ENCODE data around the gene FPR3.
"Not testable (repeated sequence)": the region's sequence is repeated elsewhere in the genome, so short reads cannot be mapped to it uniquely, and the experiment has no call there.

FPR3 gene, protein sequence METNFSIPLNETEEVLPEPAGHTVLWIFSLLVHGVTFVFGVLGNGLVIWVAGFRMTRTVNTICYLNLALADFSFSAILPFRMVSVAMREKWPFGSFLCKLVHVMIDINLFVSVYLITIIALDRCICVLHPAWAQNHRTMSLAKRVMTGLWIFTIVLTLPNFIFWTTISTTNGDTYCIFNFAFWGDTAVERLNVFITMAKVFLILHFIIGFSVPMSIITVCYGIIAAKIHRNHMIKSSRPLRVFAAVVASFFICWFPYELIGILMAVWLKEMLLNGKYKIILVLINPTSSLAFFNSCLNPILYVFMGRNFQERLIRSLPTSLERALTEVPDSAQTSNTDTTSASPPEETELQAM

DNA sequence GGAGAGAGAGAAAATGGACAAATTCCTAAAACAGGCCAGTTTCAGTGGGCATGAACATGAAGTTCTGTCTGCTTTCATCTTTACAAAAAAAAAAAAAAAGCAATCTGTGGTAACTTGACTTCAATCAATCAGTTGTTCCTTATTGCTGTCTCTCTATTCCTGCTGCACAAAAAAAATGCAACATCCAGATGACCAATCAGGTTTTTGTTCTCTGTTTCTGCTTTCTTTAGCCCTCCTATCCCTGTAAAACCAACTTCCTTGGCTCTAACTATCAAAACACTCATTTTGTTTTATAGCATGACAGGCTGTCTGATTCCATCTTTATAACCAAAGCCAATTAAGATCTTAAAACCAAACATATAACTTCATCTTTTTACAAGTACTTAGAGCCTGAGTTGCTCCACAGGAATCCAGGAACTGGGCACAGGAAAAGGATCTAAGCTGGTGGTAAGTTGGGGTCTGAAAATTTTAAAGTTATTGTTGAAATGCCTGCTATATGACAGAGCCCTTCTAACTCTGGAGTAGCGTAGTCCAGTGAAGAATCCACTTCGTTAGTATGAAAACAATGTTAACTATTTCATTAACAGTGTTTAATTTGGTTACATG lies at the start of gene FPR3:
Gene FPR3, plus strand, starts transcription at position 273 of the 606 bp plus-strand sequence. CDS start 28,592 bp downstream, outside the sequence.
- no peak for DNase-seq (ENCODE audit: low spot score)

DNA sequence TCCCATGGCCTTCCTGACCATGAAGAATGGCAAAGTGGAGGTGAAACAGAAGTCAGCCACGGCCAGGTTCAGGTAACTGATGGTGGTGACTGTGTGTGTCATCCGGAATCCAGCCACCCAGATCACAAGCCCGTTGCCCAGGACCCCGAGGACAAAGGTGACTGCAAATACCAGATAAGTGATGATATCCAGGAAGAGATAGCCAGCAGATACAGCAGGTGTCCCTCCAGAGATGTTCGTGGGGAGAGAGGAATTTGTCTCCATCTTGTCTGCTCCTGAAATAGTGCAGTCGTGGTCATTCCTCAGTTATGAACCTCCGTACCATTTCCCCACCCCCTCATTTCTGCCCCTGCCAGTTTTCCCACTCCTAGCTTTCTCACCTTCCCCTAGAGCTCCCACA lies 48.2 kb upstream of the FPR3 start:
- no peak for DNase-seq (ENCODE audit: low spot score)

DNA sequence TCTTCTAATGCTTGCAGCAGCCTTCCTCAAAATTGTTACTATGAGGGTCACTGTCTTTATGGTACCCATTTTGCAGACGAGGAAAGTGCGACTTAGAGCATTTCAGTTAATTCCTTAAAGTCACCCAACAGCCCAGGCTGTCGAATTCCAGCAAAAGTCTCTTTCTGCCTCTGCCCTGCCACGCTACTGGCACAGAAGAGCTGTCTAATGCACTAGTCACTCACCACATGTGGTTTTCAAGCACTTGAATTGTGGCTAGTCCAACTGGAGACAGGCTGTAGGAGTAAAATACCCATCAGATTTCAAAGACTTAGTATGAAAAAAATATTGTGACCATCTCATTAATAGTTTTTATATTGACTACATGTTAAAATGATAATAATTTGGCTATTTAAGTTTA lies 45.0 kb upstream of the FPR3 start:
- no peak for DNase-seq (ENCODE audit: low spot score)

DNA sequence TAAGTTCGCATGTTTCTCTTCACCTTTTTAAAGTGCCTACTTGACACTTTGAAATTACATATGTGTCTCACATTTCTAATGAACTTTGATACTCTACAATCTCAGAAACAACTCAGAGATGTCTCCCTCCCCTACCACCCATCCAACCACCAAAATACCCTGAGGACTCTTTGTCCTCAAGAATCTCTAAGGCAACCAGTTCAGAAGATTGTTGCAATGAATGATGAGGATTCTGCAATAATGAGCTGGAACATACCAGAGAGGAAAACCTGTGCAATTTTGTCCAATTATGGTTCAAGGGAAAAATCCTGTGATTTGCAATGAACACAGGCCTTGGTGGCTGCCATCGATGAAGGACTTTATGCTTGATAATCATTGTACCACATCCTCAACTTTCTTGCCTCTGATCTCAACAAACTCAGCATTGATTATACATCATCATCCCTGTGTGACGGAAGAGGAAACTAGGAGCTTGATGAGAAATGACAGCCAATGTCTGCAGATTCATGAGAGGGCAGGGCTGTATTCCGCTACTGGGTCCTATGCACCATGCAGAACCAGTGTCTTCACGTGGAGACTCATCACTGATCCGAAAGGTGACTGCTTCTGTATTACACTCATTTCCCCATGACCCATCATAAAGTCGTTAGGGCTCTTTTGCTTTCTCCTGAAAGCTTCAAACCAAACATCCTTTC lies 44.4 kb upstream of the FPR3 start:
- DNase-seq (ENCODE audit: low spot score): no peak

DNA sequence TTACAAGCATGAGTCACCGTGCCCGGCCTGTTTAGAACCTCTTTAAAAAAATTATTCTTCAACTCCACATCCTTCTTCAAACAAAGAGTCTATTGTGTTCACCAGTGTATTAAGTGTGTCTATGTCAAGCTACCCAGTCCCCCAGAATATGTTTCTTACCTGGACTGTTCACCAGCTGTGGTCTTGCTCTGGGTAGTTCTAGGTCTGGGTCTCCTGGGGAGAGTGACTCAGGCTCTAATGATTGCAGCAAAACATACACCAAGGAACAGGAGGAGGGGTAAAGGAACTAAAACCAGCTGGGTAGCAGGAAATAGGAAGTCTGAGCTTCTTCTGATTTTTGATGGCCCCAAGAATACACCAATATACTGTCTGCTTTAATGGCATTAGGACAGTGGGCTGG lies 43.3 kb upstream of the FPR3 start, which contains the start of gene FPR1:
Gene FPR1, minus strand, starts transcription at position 224 of the 400 bp plus-strand sequence. CDS start 4,884 bp downstream, outside the sequence.
- no peak for DNase-seq (ENCODE audit: low spot score)

DNA sequence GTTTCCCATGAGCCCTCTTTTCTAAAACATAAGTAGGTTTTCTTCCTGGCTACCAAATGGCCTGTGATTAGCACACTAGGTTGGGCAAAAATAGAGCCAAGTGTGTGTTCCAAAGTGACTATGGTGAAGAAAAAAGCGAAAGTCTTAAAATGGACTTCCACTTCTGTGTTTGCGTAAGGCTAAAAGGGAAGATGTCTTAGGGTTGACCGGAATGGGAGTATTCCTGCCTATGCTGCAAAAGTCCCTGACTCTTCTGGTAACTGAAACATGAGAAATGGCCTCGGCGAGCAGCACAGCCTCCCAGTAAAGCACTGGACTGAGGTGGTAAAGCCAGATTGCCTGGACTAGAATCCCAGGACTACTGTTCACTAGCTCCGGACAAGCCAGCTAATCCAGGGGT lies 40.8 kb upstream of the FPR3 start:
- no peak for DNase-seq (ENCODE audit: low spot score)

DNA sequence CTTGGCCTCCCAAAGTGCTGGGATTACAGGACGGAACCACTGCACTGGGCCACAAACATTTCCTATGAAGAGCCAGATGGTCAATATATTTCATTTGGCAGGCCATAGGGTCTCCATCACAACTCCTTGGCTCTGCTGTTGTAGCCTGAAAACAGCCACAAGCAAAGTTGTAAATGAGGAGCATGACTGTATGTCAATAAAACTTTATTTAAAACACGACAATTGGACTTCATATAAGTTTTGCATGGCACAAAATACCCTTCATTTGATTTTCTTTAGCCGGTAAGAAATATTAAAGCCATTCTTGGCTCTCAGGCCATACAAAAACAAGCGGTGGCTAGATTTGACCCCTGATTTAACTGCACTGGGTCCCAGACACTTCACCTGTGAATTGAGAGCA lies 40.2 kb upstream of the FPR3 start:
- no peak for DNase-seq (ENCODE audit: low spot score)

DNA sequence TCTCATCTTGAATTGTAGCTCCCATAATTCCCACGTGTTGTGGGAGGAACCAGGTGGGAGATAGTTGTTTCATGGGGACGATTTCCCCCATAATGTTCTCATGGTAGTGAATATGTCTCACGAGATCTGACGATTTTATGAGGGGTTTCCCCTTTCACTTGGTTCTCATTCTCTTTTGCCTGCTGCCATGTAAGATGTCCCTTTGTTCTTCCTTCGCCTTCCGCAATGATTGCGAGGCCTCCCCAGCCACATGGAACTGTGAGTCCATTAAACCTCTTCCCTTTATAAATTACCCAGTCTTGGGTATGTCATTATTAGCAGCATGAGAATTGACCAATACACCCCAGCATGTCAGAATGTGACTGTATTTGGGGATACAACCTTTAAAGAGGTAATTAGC lies 39.4 kb upstream of the FPR3 start:
- DNase-seq (ENCODE audit: low spot score): no peak

DNA sequence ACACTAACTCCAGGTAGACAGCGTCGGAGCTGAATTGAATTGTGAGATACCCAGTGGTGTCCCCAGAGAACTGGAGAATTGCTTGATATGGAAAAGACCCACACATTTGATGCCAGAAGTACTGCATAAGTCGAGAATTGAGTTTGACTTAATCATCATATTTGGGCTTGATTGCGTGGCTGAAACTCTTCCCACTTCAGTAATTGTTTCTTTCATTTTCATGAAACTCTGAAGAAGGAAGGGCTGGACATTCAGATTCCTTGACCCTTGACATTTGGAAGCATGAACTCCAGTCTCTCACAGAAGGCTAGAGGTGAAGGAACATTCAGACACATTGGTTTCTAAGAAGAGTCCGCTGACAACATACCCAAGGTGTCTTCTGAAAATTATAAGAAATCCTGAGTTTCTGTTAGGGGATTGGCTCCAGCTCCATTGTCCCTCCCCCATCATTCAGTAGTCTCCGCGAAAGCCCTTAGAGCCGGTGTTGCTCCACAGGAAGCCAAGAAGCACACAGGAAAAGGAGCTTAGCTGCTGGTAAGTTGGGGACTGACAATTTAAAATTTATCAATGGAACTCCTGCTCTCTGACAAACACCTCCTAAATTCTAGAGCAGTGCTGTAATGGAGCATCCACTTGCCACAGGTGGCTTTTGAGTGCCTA lies 34.1 kb upstream of the FPR3 start, which contains the start of gene FPR2:
Gene FPR2, plus strand, starts transcription at position 484 of the 660 bp plus-strand sequence. CDS start 7,479 bp downstream, outside the sequence.
- no peak for DNase-seq (ENCODE audit: low spot score)

DNA sequence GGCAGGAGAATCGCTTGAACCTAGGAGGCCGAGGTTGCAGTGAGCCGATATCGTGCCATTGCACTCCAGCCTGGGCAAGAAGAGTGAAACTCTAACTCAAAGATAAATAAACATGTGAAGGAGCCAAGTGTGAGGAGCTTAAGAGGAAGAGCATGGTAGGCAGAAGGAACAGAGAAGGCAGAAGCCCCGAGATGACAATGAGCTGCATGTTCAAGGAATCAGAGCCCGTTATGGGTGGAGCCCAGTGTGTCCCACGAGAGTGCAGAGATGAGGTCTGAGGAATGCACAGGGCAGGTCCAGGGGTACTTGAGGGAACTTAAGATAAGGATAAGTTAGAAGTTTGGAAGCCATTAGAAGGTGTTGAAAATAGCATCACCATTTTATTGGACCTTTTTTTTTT lies 33.3 kb upstream of the FPR3 start:
- no peak for DNase-seq (ENCODE audit: low spot score)

DNA sequence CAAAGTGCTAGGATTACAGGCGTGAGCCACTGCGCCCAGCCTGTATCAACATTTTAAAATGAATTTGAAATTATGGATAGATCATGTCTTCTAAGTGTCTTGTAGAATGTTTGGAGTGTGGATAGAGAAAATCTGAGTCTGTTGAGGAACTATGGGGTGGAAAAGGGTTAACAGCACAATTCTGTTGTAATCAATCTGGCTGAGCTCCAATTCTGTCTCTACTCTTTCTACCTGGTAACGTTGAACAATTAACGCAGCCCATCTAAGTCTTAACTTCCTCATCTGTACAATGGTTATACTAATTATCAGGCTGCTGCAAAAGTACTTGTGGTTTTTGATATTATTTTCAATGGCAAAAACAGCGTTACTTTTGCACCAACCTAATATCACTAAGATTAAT lies 29.9 kb upstream of the FPR3 start:
- DNase-seq (ENCODE audit: low spot score): no peak

DNA sequence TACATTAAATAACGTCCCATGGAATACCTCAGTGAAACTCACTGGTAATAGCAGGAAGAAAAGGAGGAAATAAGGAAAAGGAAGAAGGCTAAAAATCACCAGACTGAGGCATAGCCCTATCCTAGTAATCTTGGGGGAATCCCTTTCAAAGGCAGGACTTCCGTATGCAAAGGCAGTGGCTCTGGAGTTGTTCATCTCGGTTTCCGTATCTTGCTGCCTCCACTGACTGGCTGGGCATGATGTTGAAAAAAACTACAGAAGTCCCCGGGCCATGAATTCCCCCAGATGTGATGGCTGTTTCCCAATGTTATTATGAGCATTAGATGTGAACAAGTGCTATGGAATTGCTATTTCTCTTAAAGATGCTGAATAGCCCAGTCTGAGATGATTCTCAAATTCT lies 28.5 kb upstream of the FPR3 start:
- DNase-seq (ENCODE audit: low spot score): no peak

DNA sequence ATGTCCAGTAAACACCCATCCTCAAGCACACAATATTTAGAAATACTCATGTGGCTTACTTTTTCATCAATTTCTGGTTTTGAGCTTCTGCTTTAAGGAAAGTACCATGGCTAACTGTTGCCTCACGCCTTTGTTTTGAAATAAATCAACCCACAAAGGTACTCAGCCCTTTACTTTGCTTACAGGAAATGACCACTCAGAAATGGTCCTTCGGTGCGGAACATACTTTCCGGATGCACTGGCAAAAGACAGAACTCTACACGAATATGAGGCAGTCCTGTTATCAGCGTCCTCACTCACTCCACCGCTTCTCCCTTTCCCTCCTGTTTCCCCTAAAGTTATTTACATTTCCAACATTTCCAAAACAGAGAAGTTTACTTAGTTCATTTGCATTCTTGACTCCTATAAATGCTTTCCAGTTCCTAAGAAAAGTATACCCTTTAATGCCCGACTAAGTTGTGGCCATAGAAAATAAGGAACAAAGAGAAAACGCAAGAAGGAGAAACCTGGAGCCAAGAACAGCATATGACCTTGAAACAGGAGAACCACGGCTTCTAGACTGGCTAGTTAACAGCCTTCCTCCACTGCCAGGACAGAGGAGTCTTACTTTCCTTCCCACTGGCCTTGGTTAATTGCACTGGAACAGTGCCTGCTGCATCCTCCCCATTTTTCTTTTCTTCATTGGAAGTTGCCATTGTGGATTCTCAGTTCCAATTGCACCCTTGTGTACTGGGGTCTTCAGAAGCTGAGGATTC lies 23.4 kb upstream of the FPR3 start:
- DNase-seq (ENCODE audit: low spot score): no peak

DNA sequence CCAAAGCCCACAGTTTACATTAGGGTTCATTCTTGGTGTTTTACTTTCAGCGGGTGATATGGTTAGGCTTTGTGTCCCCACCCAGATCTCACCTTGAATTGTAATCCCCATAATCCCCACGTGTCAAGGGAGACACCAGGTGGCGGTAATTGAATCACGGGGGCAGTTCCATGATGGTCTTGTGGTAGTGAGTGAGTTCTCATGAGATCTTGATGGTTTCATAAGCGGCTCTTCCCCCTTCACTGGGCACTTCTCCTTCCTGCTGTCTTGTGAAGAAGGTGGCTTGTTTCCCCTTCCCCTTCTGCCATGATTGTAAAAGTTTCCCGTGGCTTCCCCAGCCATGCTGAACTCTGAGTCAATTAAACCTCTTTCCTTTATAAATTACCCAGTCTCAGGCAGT lies 22.0 kb upstream of the FPR3 start:
- DNase-seq (ENCODE audit: low spot score): no peak

DNA sequence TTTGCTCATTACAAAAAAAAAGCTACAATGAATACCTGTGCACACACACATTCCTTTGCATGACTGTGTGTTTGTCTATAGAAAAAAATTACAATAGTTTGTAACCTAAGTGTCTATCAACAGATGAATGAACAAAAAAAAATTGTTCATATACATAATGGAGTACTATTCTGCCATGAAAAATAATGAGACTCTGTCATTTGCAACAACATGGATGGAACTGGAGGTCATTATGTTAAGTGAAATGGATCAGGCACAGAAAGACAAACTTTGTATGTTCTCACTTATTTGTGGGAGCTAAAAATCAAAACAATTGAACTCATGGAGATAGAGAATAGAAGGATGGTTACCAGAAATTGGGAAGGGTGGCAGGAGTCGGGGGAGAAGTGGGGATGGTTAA lies 18.4 kb upstream of the FPR3 start:
- DNase-seq (ENCODE audit: low spot score): not testable (repeated sequence)

DNA sequence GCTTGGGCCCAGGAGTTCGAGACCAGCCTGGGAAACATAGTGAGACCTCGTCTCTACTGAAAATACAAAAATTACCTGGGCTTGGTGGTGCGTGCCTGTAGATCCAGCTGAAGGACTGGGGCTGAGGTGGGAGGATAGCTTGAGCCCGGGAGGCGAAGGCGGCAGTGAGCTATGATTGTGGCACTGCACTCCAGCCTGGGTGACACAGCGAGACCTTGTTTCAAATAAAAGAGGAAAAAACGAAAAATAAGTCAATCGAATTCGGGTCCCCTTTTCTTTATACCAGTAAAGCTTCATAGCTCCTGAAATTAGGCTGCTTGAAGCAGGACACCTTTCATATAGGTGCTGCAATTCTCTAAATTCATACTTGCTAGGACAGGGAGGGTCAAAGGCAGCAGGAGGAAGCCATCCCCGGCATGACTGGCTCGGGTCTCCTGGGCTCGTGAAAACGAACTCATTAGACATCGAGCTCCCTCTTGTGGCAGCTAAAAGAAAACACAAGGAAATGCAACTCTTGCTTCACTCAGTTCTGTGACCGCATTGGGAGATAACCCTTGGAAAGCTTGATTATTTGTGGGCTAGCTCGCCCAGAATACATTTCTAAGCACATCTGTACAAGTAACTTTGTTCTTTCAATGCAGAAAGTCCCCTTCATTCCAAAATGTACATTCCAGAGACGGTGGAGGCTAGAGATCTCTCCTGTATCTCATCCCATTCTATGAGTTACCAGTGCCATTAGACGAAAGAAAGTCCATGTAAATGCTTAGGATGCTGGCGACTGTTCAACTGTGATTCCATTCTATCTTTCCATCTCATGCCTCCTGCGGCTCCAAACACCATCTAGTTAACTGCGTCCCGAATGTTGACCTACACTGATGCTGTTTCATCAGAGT lies 17.1 kb upstream of the FPR3 start:
- peak; percentile 46 for DNase-seq (ENCODE audit: low spot score)

DNA sequence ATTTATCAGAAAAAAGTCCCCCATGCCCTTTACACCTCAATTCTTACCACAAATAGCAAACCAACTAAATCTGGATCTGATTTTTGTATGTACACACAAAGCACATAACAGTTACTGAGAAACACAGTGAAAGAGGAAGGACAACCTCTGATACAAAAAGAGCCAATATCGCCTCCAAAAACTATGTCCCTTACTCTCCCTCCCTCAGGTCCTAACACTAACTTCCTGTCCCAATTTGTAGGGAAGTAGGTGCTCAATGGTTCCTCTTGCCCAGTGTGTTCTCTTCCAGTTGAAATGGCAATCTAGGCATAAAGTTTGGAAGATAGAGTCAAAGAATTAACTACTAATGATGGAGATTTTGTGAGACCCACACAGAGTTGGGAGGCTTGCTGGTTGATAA lies 15.8 kb upstream of the FPR3 start:
- DNase-seq (ENCODE audit: low spot score): no peak

DNA sequence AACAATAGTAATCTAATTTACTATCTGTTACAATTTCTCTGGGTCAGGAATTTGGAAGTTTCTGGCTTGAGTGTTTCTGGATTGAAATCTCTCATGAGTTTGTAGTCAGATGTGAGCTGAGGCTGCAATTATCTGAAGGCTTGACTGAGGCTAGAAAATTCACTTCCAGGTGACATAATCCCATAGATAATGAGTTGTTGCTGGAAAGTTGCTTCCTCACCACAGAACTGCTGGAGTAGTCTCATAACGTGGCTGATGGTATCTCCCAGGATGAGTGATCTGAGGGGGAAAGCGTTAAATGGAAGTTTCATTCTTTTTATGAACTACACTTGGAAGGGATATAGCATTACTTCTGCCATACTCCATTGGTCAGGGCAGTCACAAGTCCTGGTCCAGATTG lies 15.3 kb upstream of the FPR3 start:
- no peak for DNase-seq (ENCODE audit: low spot score)

DNA sequence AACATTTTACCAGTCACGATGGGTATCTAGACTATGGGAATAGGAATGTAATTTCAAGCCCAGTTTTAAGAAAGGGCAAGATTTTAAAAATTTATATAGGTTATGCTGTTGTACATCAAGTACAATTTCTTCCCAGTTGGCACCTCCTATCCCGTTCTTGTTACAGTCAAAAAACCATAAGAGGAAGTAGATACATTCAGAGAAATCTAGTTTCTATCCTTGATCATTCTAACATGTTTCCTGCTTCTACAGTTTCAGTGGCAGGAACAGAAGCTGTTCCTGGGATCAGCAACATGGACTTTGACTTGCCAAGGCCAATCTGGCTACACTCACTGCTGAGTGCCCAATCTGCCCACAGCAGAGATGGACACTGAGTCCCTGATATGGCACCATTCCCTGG lies 14.7 kb upstream of the FPR3 start:
- DNase-seq (ENCODE audit: low spot score): no peak

DNA sequence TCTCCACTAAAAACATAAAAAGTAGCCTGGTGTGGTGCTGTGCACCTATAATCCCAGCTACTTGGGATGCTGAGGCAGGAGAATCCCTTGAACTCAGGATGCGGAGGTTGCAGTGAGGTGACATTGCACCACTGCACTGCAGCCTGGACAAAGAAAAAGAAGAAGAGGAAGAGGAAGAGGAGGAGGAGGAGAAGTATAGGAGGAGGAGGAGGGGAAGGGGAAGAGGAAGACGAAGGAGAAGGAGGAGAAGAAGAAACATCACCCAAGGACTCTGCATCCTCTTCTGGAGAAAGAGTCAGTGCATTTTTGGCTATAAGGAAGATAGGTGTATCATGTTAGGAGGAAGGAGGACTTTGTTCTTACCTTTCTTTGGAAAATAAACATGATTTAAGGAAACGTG lies 13.0 kb upstream of the FPR3 start:
- DNase-seq (ENCODE audit: low spot score): no peak

DNA sequence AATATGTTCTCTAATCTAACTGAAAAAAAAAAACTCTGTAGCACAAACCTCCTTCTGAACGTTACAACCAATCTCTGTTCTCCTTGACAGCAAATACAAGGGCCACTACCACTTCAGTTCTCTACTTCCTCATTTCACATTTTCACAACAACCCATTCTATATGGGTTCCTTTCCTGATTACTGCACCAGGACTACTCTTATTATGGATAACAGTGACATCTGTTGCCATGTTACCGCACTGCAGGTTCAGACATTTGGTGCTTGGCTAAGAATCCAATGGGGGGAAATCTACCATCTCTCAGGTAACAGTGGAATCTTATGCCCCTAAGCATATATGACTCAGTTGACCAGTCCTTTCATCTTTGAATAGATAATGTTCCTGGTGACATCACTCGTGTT lies 11.6 kb upstream of the FPR3 start:
- DNase-seq (ENCODE audit: low spot score): no peak
